ENCODE results near the gene SGPL1.
"Not testable (repeated sequence)": the region's sequence is repeated elsewhere in the genome, so short reads cannot be mapped to it uniquely, and the experiment has no call there.

Gene SGPL1, protein sequence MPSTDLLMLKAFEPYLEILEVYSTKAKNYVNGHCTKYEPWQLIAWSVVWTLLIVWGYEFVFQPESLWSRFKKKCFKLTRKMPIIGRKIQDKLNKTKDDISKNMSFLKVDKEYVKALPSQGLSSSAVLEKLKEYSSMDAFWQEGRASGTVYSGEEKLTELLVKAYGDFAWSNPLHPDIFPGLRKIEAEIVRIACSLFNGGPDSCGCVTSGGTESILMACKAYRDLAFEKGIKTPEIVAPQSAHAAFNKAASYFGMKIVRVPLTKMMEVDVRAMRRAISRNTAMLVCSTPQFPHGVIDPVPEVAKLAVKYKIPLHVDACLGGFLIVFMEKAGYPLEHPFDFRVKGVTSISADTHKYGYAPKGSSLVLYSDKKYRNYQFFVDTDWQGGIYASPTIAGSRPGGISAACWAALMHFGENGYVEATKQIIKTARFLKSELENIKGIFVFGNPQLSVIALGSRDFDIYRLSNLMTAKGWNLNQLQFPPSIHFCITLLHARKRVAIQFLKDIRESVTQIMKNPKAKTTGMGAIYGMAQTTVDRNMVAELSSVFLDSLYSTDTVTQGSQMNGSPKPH

GRCh38 chr10:70815504-70816219 is at the start of gene SGPL1:
Gene SGPL1, plus strand, starts transcription at chr10:70815948. Its CDS starts 906 bp downstream, at chr10:70816854.
- DNase-seq, result peak; percentile 54 to 86 (median 76)

DNA sequence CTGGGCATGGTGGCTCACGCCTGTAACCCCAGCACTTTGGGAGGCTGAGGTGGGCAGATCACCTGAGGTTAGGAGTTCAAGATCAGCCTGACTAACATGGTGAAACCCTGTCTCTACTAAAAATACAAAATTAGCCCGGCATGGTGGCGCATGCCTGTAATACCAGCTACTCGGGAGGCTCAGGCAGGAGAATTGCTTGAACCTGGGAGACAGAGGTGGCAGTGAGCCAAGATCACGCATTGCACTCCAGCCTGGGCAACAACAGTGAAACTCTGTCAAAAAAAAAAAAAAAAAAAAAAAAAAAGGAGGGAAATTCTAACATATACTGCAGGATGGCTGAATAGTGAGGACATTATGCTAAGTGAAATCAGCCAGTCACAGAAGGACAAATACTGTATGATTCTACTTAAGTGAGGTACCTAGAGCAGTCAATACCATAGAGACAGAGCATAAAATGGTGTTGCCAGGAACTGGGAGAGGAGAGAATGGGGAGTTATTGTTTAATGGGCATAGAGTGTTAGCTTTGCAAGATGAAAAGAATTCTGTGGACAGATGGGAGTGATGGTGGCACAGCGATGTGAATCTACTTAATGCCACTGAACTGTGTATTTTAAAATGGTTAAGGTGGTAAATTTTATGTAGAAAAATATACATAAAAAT is 47.6 kb upstream of the SGPL1 start:
- not testable (repeated sequence) for DNase-seq

DNA sequence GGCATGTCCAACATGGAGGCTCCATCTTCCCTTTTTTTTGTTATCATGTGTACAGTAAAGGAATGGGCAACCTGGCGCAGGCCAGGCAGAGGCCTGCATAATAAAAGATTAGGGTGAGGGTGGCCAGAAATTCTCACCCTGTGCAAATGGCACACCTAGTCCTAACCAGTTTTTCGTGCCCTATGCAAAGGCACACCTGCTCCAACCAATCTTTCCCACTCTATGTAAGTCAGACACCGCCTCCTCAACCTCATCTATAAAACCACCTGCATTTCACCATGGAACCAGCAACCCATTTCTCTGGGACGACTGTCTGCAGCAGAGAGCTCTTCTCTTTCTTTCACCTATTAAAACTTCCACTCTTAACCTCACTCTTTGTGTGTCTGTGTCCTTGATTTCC is 46.6 kb upstream of the SGPL1 start:
- no peak for DNase-seq

GRCh38 chr10:70770001-70770400 is 45.7 kb upstream of the SGPL1 start:
- no peak for DNase-seq

DNA sequence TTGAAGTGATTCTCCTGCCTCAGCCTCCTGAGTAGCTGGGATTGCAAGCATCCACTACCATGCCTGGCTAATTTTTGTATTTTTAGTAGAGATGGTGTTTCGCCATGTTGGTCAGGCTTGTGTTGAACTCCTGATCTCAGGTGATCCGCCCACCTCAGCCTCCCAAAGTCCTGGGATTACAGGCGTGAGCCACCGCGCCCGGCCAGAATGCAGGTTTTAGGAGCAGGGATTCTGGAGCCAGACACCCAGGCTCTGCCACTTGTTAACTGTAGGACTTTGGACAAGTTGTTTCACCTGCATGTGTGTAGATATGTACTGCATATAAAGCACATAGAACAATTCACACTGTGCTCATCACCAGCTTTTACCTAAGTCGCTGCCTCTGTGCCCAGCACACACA is 45.2 kb upstream of the SGPL1 start:
- not testable (repeated sequence) for DNase-seq

DNA sequence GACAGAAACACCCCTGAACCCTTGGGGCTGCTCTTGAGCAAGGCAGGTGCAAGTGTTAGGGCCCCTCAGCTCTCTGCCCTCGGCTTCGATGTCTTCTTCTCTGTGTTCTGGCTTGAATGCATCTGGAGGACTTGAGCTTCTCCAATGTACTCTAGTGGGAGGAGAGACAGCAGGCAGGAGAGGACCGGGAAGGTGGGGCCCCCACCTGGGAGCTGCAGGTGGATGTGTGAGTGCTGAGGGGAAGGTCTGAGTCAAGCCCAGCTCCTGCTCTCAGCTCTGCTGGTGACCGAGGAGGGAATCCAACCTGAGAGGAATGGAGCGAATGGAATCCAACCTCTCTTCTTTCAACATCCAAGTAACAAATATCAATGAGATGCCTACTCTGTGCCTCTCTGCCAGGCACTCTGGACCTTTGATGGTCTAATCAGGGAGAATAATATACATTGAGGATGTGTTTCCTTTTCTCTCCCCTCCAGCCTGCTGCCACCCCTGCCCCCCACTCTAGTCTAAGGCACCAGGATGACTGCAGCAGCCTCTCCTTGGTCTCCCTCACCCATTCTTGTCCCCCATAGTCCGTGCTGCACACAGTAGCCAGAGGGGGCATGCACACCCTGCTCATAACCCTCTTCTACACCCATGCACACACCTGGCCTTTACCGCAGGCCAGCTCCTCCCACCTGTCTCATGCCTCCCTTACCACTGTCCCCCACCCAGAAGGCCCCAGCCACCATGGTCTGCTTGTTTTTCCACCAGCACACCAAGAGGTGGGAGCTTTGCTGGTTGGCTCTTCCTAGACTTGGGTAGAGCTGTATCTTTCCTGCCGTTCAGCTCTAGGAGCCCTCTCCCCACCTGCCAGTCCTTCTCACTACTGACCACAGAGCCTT is 44.2 kb upstream of the SGPL1 start:
- DNase-seq, result no peak

DNA sequence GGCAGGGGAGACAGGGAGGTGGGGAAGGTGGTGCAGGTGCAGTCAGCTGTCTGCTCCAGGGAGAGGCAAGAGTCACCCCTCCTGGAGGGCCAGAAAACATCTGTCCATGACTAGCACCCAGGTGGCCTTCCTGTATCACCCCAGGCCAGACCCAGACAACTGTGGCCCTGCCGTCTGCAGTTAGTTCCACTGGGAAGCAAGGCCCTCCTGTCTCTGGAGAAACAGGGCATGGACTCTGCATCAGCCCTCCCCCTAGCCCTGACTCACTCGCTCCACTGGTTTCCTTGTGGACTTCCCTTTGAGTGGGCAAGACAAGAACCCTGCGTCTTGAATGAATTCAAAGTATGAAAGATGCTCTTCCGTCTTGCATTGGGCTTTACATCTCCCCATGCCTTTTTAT is 43.1 kb upstream of the SGPL1 start:
- no peak for DNase-seq

- no peak for DNase-seq
These were observed 42.3 kb upstream of the SGPL1 start for GRCh38 chr10:70773461-70773860.

GRCh38 chr10:70773965-70774809 is 41.6 kb upstream of the SGPL1 start:
- DNase-seq, result no peak

GRCh38 chr10:70774810-70775678 is 40.7 kb upstream of the SGPL1 start:
- no peak for DNase-seq

DNA sequence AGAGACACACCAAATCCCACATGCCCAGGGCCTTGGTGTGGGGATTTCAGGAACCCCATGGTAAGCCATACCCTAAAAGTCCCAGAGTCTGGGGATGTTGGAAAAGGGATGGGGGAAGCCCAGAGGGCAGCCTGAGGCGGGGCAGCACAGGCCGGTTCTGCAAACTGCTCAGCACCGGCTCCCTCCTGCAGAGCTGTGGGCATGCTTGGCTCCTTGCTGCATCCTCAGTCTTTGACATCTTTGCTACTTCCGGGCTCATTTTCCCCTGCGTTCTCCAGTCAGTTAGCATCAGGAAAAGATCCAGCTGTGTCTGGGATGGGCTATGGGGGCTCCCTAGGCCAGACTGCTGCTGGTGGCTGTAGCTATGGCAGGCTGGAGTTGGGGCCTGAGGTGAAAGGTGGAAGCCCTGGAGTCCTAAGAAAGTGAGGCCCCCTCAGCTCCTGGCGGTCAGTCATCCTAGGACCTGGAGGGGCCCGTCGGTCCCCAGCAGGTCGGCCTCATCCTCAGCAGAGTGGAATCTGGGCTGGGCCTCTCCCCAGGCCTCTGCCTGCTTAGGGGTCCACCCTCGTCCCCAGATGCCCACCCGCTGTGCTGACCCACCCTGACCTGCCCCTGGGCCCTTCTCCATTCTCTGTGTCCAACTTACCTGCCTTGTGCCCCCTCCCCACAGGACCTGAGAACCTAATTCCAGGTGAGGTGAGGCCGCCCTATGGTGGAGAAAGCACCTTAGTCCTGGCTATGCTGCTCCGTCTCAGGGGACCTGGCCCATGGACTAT is 39.9 kb upstream of the SGPL1 start:
- DNase-seq, result no peak

- DNase-seq, result no peak
These were observed 39.2 kb upstream of the SGPL1 start for GRCh38 chr10:70776455-70777005.

- DNase-seq, result no peak
These were observed 38.5 kb upstream of the SGPL1 start for GRCh38 chr10:70777063-70777875.

DNA sequence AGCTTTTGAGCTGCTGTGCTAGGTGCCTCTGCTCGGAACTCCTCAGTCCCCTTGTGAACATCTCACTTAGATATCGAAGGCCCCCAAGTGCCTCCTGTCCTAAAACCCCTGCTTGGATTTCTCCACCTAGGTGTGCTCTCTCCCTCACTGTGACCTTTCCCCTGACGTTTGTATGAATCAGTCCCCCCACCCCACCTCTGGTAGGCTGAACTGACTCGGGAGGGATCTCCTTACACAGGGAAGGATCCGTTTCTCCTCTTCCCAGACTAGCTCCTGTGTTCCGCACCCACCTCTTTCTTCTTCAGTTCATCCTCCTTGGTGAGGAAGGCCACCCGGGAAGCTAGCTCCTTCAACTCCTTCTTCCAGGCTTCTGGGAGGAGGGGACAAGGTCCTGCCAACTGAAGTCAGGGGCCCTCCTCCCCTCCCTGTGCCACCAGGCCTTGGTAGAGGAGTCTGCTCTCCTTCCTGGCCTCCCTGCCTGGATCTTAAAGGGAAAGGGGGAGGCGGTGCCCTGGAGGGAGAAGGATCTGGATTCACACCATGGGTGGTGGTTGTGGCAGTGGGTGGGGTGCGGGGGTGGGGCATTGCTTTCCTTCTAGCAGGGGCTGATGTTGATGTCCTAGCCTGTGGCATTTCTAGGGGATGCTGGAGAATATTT is 37.4 kb upstream of the SGPL1 start:
- no peak for DNase-seq

- no peak for DNase-seq
These were observed 36.7 kb upstream of the SGPL1 start for GRCh38 chr10:70779088-70779487.

- DNase-seq, result no peak
These were observed 36.0 kb upstream of the SGPL1 start for GRCh38 chr10:70779511-70780369.

DNA sequence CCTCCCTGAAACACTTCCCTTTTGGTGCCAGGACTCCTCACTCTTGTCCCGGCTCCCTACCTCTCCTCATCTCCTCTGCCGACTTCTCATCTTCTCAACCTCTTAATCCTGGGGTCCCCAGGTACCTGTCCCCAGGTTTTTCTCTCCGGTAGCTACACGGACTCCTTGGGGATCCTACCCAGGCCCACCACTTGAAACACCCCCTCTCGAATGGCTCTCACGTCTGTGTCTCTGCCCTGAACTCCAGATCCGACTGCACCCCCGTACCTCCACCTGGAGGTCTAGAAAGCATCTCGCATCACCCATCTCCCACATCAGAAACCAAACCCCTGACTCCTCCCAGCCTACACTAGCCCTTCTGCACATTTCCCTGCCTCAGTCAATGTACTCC is 35.4 kb upstream of the SGPL1 start:
- no peak for DNase-seq
